Measurements from ENCODE around the gene SLC30A3. TPM values are rescaled to one million over a fixed set of nuclear protein-coding genes. Genes with fewer than 3 reads are reported as not detected.

Gene SLC30A3
- polyA plus RNA-seq, 1 donor, result 0.57 TPM

DNA sequence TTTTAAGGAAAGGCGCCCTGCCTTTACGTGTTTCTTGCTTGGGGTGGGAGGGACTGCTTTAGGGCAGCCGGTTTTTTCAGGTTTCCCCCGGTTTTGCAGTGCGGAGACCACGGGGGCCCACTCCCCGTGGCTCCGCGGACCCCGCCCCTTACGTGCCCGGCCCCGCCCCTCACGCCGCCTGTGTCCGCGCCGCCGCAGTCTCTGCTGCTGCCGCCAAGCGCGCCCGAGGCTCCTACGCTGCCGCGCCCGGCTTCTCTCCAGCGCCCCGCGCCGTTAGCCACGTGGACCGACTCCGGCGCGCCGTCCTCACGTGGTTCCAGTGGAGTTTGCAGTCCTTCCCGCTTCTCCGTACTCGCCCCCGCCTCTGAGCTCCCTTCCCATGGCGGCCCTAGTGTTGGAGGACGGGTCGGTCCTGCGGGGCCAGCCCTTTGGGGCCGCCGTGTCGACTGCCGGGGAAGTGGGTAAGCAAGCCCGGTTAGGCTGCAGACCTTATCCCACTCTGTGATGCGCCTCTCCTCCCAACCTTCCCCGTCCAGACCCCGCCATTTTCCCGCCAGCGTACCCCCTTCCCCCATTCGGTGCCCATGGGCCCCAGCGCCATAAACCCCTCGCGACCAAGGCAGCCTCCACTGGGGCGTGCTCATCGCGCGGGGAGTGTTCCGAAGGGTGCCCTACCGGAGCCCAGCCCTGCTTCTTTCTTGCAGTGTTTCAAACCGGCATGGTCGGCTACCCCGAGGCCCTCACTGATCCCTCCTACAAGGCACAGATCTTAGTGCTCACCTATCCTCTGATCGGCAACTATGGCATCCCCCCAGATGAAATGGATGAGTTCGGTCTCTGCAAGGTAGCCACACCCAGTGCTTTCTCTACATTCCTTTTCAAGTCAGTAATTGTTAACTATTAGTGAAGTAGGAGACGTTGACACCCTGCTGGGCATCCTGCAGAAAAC lies 45.4 kb downstream of the SLC30A3 start, which contains the start of gene CAD:
Gene CAD (plus strand): TSS at position 197 of the 949 bp plus-strand sequence. CDS start 183 bp downstream, at position 380.
- no CpG with 5 or more reads among the region's 72 CpGs for WGBS (ENCODE audit: insufficient coverage, low lambda C conversion rate)
- Histone ChIP-seq H3K27me3 (ENCODE audit: control insufficient read depth, insufficient read depth, low read length) (no peaks in the 10 kb centered on the region), H3K4me3 (ENCODE audit: low read length) (peak within 1 kb of the TSS; percentile 81), H3K36me3 (ENCODE audit: control insufficient read depth, insufficient read depth, low read length) (peaks cover 30% of the 10 kb centered on the region), H3K4me1 (ENCODE audit: control insufficient read depth, insufficient read depth, low read length) (peaks cover 27% of the 10 kb centered on the region), H3K27ac (ENCODE audit: low read length) (peak within 1 kb of the TSS; percentile 75), H3K9me3 (ENCODE audit: control insufficient read depth, low read depth, low read length) (no peaks in the 10 kb centered on the region)
- DNase-seq, result peak; percentile 84 to 89

GRCh38 chr2:27216416-27217137 lies 46.3 kb downstream of the SLC30A3 start:
- Histone ChIP-seq H3K9me3 (ENCODE audit: control insufficient read depth, low read depth, low read length) (no peaks in the 10 kb centered on the region), H3K4me1 (ENCODE audit: control insufficient read depth, insufficient read depth, low read length) (peaks cover 27% of the 10 kb centered on the region), H3K4me3 (ENCODE audit: low read length) (peak overlapping the region; percentile 81), H3K27me3 (ENCODE audit: control insufficient read depth, insufficient read depth, low read length) (no peaks in the 10 kb centered on the region), H3K36me3 (ENCODE audit: control insufficient read depth, insufficient read depth, low read length) (peaks cover 24% of the 10 kb centered on the region), H3K27ac (ENCODE audit: low read length) (peak overlapping the region; percentile 71)
- no peak for DNase-seq
- 100% methylated on average over 1 of the region's 13 CpGs for WGBS (ENCODE audit: insufficient coverage, low lambda C conversion rate)

DNA sequence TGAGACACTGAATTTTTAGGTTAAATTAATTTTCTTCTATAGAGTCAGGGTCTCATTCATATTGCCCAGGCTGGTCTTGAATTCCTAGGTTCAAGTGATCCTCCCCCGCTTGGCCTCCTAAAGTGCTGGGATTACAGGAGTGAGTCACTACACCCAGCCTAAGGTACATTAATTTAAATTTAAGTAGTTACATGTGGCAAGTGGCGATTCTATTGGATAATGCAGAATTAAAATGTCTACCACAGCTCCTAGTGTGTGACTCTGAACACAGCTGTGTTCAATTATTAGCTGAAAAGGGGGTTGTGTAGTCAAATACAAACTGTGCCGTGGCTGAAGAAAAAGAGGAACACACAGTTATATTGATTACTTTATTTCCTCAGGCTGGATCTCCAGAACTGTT lies 47.9 kb downstream of the SLC30A3 start:
- no CpG with 5 or more reads among the region's 3 CpGs for WGBS (ENCODE audit: insufficient coverage, low lambda C conversion rate)
- DNase-seq, result no peak
- Histone ChIP-seq H3K4me1 (ENCODE audit: control insufficient read depth, insufficient read depth, low read length) (peaks cover 34% of the 10 kb centered on the region), H3K36me3 (ENCODE audit: control insufficient read depth, insufficient read depth, low read length) (peaks cover 14% of the 10 kb centered on the region), H3K27me3 (ENCODE audit: control insufficient read depth, insufficient read depth, low read length) (no peaks in the 10 kb centered on the region), H3K4me3 (ENCODE audit: low read length) (no peak overlapping the region), H3K27ac (ENCODE audit: low read length) (no peak overlapping the region), H3K9me3 (ENCODE audit: control insufficient read depth, low read depth, low read length) (no peaks in the 10 kb centered on the region)

DNA sequence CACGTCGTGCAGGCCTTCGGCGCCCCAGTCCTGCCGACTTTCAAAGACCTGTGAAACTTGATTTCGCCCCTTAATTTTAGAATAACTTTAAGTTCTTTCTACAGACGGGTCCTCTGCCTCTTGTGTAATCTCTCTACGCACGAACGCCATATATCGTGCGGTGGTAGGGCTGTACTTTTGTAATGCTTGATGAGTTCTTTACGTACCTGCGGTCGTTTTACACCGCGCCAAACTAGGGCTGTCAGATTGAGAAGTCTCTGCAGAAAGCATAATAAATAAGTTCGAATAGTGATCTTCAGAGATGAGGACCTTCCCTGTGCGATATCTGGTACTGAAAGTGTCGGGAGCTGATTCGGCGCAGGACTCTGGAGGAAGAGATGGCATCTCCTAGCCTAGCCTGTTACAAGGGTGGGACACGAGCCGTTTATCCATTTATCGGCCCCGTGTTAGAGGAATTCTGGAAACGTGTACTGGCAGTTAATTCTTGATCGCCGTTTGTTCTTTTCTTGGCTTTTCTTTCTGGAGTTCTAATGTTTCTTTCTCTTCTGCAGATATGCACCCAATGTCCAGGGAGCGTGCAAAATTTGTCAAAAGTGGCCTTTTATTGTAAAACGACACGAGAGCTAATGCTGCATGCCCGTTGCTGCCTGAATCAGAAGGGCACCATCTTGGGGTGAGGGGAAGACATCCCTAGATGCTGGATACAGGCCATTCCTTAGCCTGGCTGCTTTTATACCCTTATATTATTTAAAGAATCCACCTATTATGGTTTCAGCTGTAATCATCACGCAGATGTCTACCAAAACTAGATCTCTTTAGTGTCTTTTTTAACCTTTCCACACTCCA lies 50.0 kb downstream of the SLC30A3 start:
- H3K9me3 ChIP-seq (ENCODE audit: control insufficient read depth, low read depth, low read length), result no peaks in the 10 kb centered on the region
- peaks cover 17% of the 10 kb centered on the region for H3K36me3 ChIP-seq (ENCODE audit: control insufficient read depth, insufficient read depth, low read length)
- H3K27me3 ChIP-seq (ENCODE audit: control insufficient read depth, insufficient read depth, low read length), result no peaks in the 10 kb centered on the region
- H3K4me1 ChIP-seq (ENCODE audit: control insufficient read depth, insufficient read depth, low read length), result peaks cover 34% of the 10 kb centered on the region
- DNase-seq, result peak in 1 of 2 donors; percentile 35
- H3K4me3 ChIP-seq (ENCODE audit: low read length), result peak overlapping the region; percentile 91
- WGBS (ENCODE audit: insufficient coverage, low lambda C conversion rate), result 21% methylated on average over 6 of the region's 34 CpGs
- H3K27ac ChIP-seq (ENCODE audit: low read length), result peak overlapping the region; percentile 98

GRCh38 chr2:27211943-27212625 lies 50.8 kb downstream of the SLC30A3 start, which contains the start of the genes ATRAID and SLC5A6:
Gene ATRAID, plus strand, starts transcription at chr2:27212041. Its CDS starts 328 bp downstream, at chr2:27212369.
Gene SLC5A6, minus strand, starts transcription at chr2:27212268. Its CDS starts 4,618 bp downstream, at chr2:27207650.
- Histone ChIP-seq H3K27me3 (ENCODE audit: control insufficient read depth, insufficient read depth, low read length) (no peaks in the 10 kb centered on the region), H3K4me3 (ENCODE audit: low read length) (peak within 1 kb of the TSS; percentile 91), H3K4me1 (ENCODE audit: control insufficient read depth, insufficient read depth, low read length) (peaks cover 36% of the 10 kb centered on the region), H3K9me3 (ENCODE audit: control insufficient read depth, low read depth, low read length) (no peaks in the 10 kb centered on the region), H3K27ac (ENCODE audit: low read length) (peak within 1 kb of the TSS; percentile 98), H3K36me3 (ENCODE audit: control insufficient read depth, insufficient read depth, low read length) (peaks cover 24% of the 10 kb centered on the region)
- WGBS (ENCODE audit: insufficient coverage, low lambda C conversion rate), result 0% methylated on average over 9 of the region's 73 CpGs
- peak; percentile 90 to 97 for DNase-seq

DNA sequence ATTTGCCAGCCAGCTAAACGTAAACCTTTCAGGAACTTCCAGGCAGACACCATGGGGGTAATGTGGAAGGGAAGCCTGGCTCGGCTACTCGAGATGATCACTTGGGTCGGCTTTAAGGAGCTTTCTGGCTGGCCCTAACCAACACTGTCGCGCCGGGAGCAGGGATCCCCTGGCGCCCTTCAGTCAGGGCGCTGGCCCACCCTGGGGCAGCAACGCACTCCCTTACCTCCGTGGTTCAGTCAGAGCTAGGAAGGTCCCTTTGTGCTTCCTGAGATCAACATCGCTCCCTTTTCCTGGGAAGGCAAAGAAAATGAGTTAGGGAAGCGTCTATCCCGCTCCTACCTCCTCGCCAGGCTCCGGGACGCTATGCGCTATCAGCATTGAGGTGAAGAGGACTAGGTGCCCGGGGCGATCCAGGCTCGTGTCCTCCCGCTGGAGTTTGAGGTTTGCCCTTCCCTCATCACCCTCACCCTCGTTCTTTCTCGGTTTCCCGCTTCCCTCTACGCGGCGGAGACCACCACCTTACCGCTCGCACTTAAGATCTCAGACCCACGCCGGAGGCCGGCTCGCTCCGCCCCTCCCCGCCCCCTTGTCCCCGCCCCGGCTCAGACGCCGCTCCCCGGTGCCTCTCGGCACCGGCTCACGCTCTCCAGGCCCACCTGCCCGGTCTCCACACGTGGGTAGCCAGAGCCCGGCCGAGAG lies 51.5 kb downstream of the SLC30A3 start:
- DNase-seq, result no peak
- Histone ChIP-seq H3K4me3 (ENCODE audit: low read length) (peak overlapping the region; percentile 91), H3K27me3 (ENCODE audit: control insufficient read depth, insufficient read depth, low read length) (no peaks in the 10 kb centered on the region), H3K36me3 (ENCODE audit: control insufficient read depth, insufficient read depth, low read length) (peaks cover 31% of the 10 kb centered on the region), H3K27ac (ENCODE audit: low read length) (peak overlapping the region; percentile 98), H3K9me3 (ENCODE audit: control insufficient read depth, low read depth, low read length) (no peaks in the 10 kb centered on the region), H3K4me1 (ENCODE audit: control insufficient read depth, insufficient read depth, low read length) (peaks cover 38% of the 10 kb centered on the region)
- no CpG with 5 or more reads among the region's 48 CpGs for WGBS (ENCODE audit: insufficient coverage, low lambda C conversion rate)

DNA sequence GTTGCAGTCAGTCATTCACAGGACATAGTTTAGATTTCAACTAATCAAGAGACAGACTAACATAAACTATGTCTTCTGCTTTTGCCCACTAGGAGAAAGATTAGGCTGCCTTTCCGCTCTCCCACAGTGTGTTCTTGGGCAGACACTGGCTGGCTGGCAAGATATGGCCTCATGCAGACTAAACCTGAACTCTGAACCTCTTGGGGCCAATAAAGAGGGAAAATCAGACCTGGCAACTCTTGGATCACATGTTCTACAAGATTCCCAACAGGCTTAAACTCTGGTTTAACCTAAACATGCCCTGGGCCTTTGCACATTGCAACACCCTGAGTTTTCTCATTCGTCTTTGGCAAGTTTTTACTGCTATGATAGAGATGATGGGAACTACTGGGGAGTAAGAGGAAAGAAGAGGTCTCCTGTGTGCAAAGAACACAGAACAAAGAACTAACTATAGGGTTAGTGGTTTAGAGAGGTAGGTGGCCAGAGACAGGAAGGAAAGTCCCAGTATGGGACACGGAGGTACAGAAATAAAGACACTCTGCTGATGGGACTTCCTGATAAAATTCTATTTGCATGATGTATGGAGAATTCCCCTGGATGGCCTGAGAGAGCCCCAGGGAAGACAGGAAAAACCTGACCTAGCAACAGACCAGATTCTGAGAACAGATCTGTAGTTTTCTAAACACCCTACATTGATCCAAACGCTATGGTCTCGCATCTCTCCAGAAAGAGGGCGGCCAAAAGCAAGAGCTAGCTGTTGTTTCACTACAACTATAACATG lies 53.0 kb downstream of the SLC30A3 start:
- 14% methylated on average over 1 of the region's 6 CpGs for WGBS (ENCODE audit: insufficient coverage, low lambda C conversion rate)
- peaks cover 41% of the 10 kb centered on the region for H3K4me1 ChIP-seq (ENCODE audit: control insufficient read depth, insufficient read depth, low read length)
- H3K27me3 ChIP-seq (ENCODE audit: control insufficient read depth, insufficient read depth, low read length), result no peaks in the 10 kb centered on the region
- H3K36me3 ChIP-seq (ENCODE audit: control insufficient read depth, insufficient read depth, low read length), result peaks cover 38% of the 10 kb centered on the region
- peak overlapping the region; percentile 98 for H3K27ac ChIP-seq (ENCODE audit: low read length)
- H3K4me3 ChIP-seq (ENCODE audit: low read length), result peak overlapping the region; percentile 7
- H3K9me3 ChIP-seq (ENCODE audit: control insufficient read depth, low read depth, low read length), result no peaks in the 10 kb centered on the region
- peak; percentile 92 to 96 for DNase-seq

- peak overlapping the region; percentile 71 for H3K27ac ChIP-seq (ENCODE audit: low read length)
- no peaks in the 10 kb centered on the region for H3K27me3 ChIP-seq (ENCODE audit: control insufficient read depth, insufficient read depth, low read length)
- no CpG with 5 or more reads among the region's 4 CpGs for WGBS (ENCODE audit: insufficient coverage, low lambda C conversion rate)
- H3K36me3 ChIP-seq (ENCODE audit: control insufficient read depth, insufficient read depth, low read length), result peaks cover 51% of the 10 kb centered on the region
- DNase-seq, result no peak
- H3K4me3 ChIP-seq (ENCODE audit: low read length), result no peak overlapping the region
- H3K9me3 ChIP-seq (ENCODE audit: control insufficient read depth, low read depth, low read length), result no peaks in the 10 kb centered on the region
- peaks cover 39% of the 10 kb centered on the region for H3K4me1 ChIP-seq (ENCODE audit: control insufficient read depth, insufficient read depth, low read length)
Measured at GRCh38 chr2:27208486-27209050, 54.3 kb downstream of the SLC30A3 start.

Measured in large intestine (tissue), 3 donors.